H9 (cell line): ENCODE data around the gene CCM2. TPM values are rescaled to one million over a fixed set of nuclear protein-coding genes. Genes with fewer than 3 reads are reported as not detected.

Experiments
- DNase-seq: peaks from one replicate; pipeline ENCODE4 v3.0.0-alpha.2; 2017
- H2AFZ ChIP-seq: one replicate; pipeline ENCODE4 v1.6.1; 2013; ENCODE audit warnings: mild to moderate bottlenecking, low read length, control low read depth, moderate library complexity
- H2AK5ac ChIP-seq: 2 replicates; pipeline ENCODE4 v1.6.1; 2013; ENCODE audit warnings: low read length, control low read depth, mixed read lengths; ENCODE audit not compliant: insufficient read length
- H2BK120ac ChIP-seq: one replicate; pipeline ENCODE4 v1.6.1; 2013; ENCODE audit warnings: low read depth, mild to moderate bottlenecking, low read length, control low read depth, inconsistent platforms; ENCODE audit not compliant: poor library complexity, severe bottlenecking
- H2BK12ac ChIP-seq: 2 replicates; pipeline ENCODE4 v1.6.1; 2013; ENCODE audit warnings: low read length, control low read depth, mixed read lengths, low read depth; ENCODE audit not compliant: insufficient read length
- H2BK15ac ChIP-seq: 2 replicates; pipeline ENCODE4 v1.6.1; 2013; ENCODE audit warnings: low read depth, low read length, control low read depth
- H2BK20ac ChIP-seq: one replicate; pipeline ENCODE4 v1.6.1; 2013; ENCODE audit warnings: low read depth, mild to moderate bottlenecking, low read length, control low read depth, inconsistent platforms; ENCODE audit not compliant: poor library complexity, severe bottlenecking
- H2BK5ac ChIP-seq: 2 replicates; pipeline ENCODE4 v1.6.1; 2013; ENCODE audit warnings: low read length, control low read depth, mixed read lengths; ENCODE audit not compliant: insufficient read length
- H3K14ac ChIP-seq: 2 replicates; pipeline ENCODE4 v1.6.1; 2013; ENCODE audit warnings: low read length, control low read depth; ENCODE audit not compliant: insufficient read depth
- H3K18ac ChIP-seq: 2 replicates; pipeline ENCODE4 v1.6.1; 2013; ENCODE audit warnings: low read depth, mild to moderate bottlenecking, mixed read lengths, low read length, control low read depth; ENCODE audit not compliant: insufficient read length
- H3K23ac ChIP-seq: 2 replicates; pipeline ENCODE4 v1.6.1; 2013; ENCODE audit warnings: low read length, control low read depth, mixed read lengths, low read depth; ENCODE audit not compliant: insufficient read length
- H3K23me2 ChIP-seq: 2 replicates; pipeline ENCODE4 v1.6.1; 2013; ENCODE audit warnings: low read depth, mild to moderate bottlenecking, mixed read lengths, low read length, control low read depth; ENCODE audit not compliant: insufficient read length, poor library complexity, severe bottlenecking
- H3K27ac ChIP-seq: 2 replicates; pipeline ENCODE4 v1.5.1; 2013; ENCODE audit warnings: low read length, control low read depth, mixed read lengths, low read depth; ENCODE audit not compliant: insufficient read length
- H3K27me3 ChIP-seq: 2 replicates; pipeline ENCODE4 v1.6.1; 2013; ENCODE audit warnings: low read length, control low read depth, inconsistent platforms; ENCODE audit not compliant: insufficient read depth
- H3K4ac ChIP-seq: 2 replicates; pipeline ENCODE4 v1.6.1; 2013; ENCODE audit warnings: low read depth, mild to moderate bottlenecking, control low read depth, inconsistent platforms, low read length, moderate library complexity
- H3K4me1 ChIP-seq: 2 replicates; pipeline ENCODE4 v1.6.1; 2013; ENCODE audit warnings: low read length, control low read depth, inconsistent platforms; ENCODE audit not compliant: insufficient read depth
- H3K4me2 ChIP-seq: 2 replicates; pipeline ENCODE4 v1.6.1; 2013; ENCODE audit warnings: low read length, control low read depth, mixed read lengths; ENCODE audit not compliant: insufficient read length, insufficient read depth
- H3K56ac ChIP-seq: 2 replicates; pipeline ENCODE4 v1.6.1; 2013; ENCODE audit warnings: low read depth, mild to moderate bottlenecking, mixed read lengths, low read length, control low read depth; ENCODE audit not compliant: insufficient read length
- H3K79me1 ChIP-seq: 2 replicates; pipeline ENCODE4 v1.6.1; 2013; ENCODE audit warnings: low read depth, mild to moderate bottlenecking, moderate library complexity, low read length, control low read depth, inconsistent platforms; ENCODE audit not compliant: insufficient read depth, poor library complexity, severe bottlenecking
- H3K79me2 ChIP-seq: 2 replicates; pipeline ENCODE4 v1.6.1; 2013; ENCODE audit warnings: low read length, control low read depth, inconsistent platforms; ENCODE audit not compliant: insufficient read depth
- H3K9ac ChIP-seq: 2 replicates; pipeline ENCODE4 v1.6.1; 2013; ENCODE audit warnings: low read length, control low read depth, mixed read lengths; ENCODE audit not compliant: insufficient read length; ENCODE audit errors: extremely low read depth
- H3K9me3 ChIP-seq: one replicate; pipeline ENCODE4 v1.6.1; 2013; ENCODE audit warnings: low read depth, low read length, inconsistent platforms; ENCODE audit not compliant: control insufficient read depth
- H3T11ph ChIP-seq: one replicate; pipeline ENCODE4 v1.6.1; 2013; ENCODE audit warnings: mild to moderate bottlenecking, low read length, control low read depth, inconsistent platforms
- H4K20me1 ChIP-seq: one replicate; pipeline ENCODE4 v1.6.1; 2013; ENCODE audit not compliant: control insufficient read depth, insufficient read length, insufficient read depth
- H4K5ac ChIP-seq: 2 replicates; pipeline ENCODE4 v1.6.1; 2013; ENCODE audit warnings: low read depth, mild to moderate bottlenecking, mixed read lengths, low read length, control low read depth; ENCODE audit not compliant: insufficient read length
- H4K8ac ChIP-seq: replicated peaks from 2 replicates; pipeline ENCODE4 v1.6.1; 2013; ENCODE audit warnings: low read length, control low read depth, mixed read lengths, low read depth; ENCODE audit not compliant: insufficient read length
- H4K91ac ChIP-seq: 2 replicates; pipeline ENCODE4 v1.6.1; 2013; ENCODE audit warnings: low read depth, mild to moderate bottlenecking, moderate library complexity, mixed read lengths, low read length, control low read depth; ENCODE audit not compliant: insufficient read length
- H3K27ac Mint-ChIP-seq, 3 experiments: 2 replicates in 2 of 3; 3 replicates in 1 of 3; pipeline ENCODE4 v1.8.0; 2020 to 2021; ENCODE audit warnings: mixed read lengths in 3 of 3, mild to moderate bottlenecking in 1 of 3, moderate library complexity in 1 of 3
- H3K27me3 Mint-ChIP-seq: 2 replicates; pipeline ENCODE4 v1.8.0; 2021; ENCODE audit warnings: low read depth, mild to moderate bottlenecking, moderate library complexity, mixed read lengths
- H3K36me3 Mint-ChIP-seq, 3 experiments: 2 replicates in 2 of 3; 3 replicates in 1 of 3; pipeline ENCODE4 v1.8.0; 2020 to 2021; ENCODE audit warnings: low read depth in 3 of 3, mixed read lengths in 3 of 3; ENCODE audit not compliant: insufficient read depth in 1 of 3
- H3K4me1 Mint-ChIP-seq, 2 experiments: 2 replicates each; pipeline ENCODE4 v1.8.0; 2020; ENCODE audit warnings: mixed read lengths in 2 of 2
- H3K4me3 Mint-ChIP-seq, 2 experiments: 2 replicates in 1 of 2; 3 replicates in 1 of 2; pipeline ENCODE4 v1.8.0; 2020 to 2021; ENCODE audit warnings: mild to moderate bottlenecking in 2 of 2, mixed read lengths in 2 of 2, moderate library complexity in 1 of 2
- H3K9me3 Mint-ChIP-seq, 2 experiments: 2 replicates in 1 of 2; 3 replicates in 1 of 2; pipeline ENCODE4 v1.8.0; 2020; ENCODE audit warnings: mild to moderate bottlenecking in 2 of 2, mixed read lengths in 2 of 2, moderate library complexity in 1 of 2
- CTCF ChIP-seq: fragments of 200-600 bp; sonication (generic); conservative IDR thresholded peaks from 3 replicates; pipeline ENCODE4 v1.8.0; 2021; ENCODE audit warnings: antibody characterized with exemption, mild to moderate bottlenecking
- WGBS: extraction: QIAGEN DNeasy Blood & Tissue Kit; methylation state at CpG from one replicate; pipeline ENCODE4 v1.1.7; 2013; ENCODE audit warnings: missing lambda C conversion rate, low lambda C conversion rate, mixed read lengths; ENCODE audit not compliant: insufficient read length; ENCODE audit errors: extremely low coverage; 5-methylcytosine and 5-hydroxymethylcytosine counted together
- total RNA-seq: library from RNA; stranded (reverse); gene quantifications from 2 replicates; pipeline ENCODE4 v1.2.1, GENCODE V29; 2021

Gene CCM2
- total RNA-seq, 1 experiment from 2014 or later = 30.4 TPM

GRCh38 chr7:45037876-45038275, 37.9 kb downstream of the CCM2 start:
- Histone ChIP-seq H3K9ac (no peak overlapping the region), H3K4me2 (no peak overlapping the region)

More at GRCh38 chr7:45037876-45038275, 37.9 kb downstream of the CCM2 start:
- no peak overlapping the region for H2AK5ac ChIP-seq
- no peak for DNase-seq
- H3K23me2 ChIP-seq = no peaks in the 10 kb centered on the region
- no peak overlapping the region for H3K18ac ChIP-seq
- H2BK5ac ChIP-seq = no peak overlapping the region
- no peaks in the 10 kb centered on the region for H3K9me3 ChIP-seq
- H3K56ac ChIP-seq = no peak overlapping the region
- H4K91ac ChIP-seq = no peak overlapping the region
- no peak overlapping the region for H2AFZ ChIP-seq
- no peaks in the 10 kb centered on the region for H3K79me1 ChIP-seq
- no peak overlapping the region for H4K5ac ChIP-seq
- Mint-ChIP-seq H3K9me3 (no peaks in the 10 kb centered on the region), H3K4me1 (peaks cover 29% of the 10 kb centered on the region in 2 experiments), H3K4me3 (no peak overlapping the region), H3K27ac (peak overlapping the region in 1 of 3 experiments; percentile 88; a peak in 2 of 7 replicates), H3K36me3 (peaks cover 8 to 41% (median 36%) of the 10 kb centered on the region in 3 experiments; a peak in 5 of 7 replicates), H3K27me3 (no peaks in the 10 kb centered on the region)
- H3K4me1 ChIP-seq = no peaks in the 10 kb centered on the region
- H3K79me2 ChIP-seq = no peaks in the 10 kb centered on the region
- H3K4ac ChIP-seq = no peak overlapping the region
- H3K27ac ChIP-seq = no peak overlapping the region
- no peak overlapping the region for H3K23ac ChIP-seq
- no peak overlapping the region for H4K8ac ChIP-seq
- H2BK12ac ChIP-seq = no peak overlapping the region
- no peak overlapping the region for H2BK15ac ChIP-seq
- WGBS = no CpG with 5 or more reads among the region's 5 CpGs
- H3K14ac ChIP-seq = no peak overlapping the region
- H2BK20ac ChIP-seq = no peak overlapping the region
- no peak for TF ChIP-seq CTCF
- no peak overlapping the region for H3T11ph ChIP-seq
- no peak overlapping the region for H2BK120ac ChIP-seq
- H3K27me3 ChIP-seq = no peaks in the 10 kb centered on the region
- no peaks in the 10 kb centered on the region for H4K20me1 ChIP-seq
